GM18520 (cell line): ENCODE data around the gene KSR1.

ENCODE experiments used
- ATAC-seq: cut with Tn5 transposase; IDR thresholded peaks from one replicate; pipeline ENCODE4 v1.9.1; 2021; ENCODE audit not compliant: unreplicated experiment

KSR1 gene

GRCh38 chr17:27532269-27533263 is 76.3 kb downstream of the KSR1 start:
- ATAC-seq, result no peak

DNA sequence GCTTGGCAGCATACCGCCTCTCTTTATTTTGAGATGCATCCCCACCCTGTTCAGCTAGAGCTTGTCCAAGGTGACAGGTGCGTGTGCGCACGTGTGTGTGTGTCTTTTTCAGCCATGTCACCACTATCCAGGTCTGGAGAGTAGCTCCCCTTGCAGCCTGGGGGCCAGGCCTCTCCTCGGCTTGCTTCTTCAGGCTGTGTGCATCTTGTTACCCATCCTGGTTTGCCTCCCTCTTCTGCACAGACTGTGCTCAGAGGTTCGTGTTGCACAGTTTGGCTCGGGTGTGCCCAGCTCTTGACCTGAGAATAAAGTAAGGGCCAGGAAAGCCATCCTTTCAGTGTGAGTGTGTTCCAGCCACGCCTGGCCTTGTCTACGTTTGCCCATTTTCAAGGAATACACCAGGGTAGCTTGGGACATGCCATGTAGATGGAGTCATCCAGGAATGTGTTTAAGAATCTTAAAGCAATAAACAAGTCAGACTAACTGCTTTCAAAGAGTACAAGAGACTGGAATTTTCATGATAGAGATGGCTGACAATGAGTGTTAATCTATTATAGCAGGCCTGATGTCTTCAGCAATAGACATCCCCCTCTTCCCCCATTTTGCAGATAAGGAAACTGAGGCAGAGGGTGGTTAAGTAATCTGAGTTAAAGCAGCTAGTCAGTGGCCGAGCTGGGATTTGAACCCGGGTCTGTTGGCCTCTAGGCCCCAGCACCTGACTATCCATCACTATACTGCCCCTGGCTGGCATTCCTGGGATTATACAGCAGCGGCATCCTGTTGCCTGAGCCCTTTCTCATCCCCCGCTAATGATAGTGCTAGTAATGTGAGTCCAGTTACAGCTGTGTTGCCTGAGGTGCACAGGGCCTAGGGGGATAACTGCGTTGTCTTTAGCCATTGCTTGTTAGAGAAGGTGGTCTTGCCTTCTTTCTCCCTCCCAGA is 77.9 kb downstream of the KSR1 start:
- ATAC-seq, result no peak

- ATAC-seq, result no peak
Observed at GRCh38 chr17:27535178-27535928, 79.1 kb downstream of the KSR1 start.

DNA sequence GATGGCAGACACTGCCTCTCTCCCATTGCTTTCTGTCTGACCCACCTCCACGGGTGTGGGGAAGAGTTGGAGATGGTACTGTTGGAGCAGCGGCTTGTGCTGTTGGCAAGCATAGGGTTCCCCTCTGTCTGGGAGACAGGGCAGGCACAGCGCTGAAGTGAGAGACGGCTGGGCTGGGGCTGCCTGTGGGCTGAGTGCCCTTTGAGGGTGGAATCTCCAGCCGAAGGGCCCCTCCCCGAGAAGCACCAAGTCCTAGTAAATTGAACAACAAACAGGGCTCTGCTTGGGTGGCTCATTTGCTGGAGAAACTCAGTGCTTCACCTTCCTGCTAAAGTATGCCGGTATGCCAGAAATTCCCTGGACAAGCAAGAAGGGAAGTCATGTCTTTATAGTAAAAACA is 79.7 kb downstream of the KSR1 start:
- ATAC-seq, result no peak

- ATAC-seq, result no peak
Observed at GRCh38 chr17:27536781-27537180, 80.5 kb downstream of the KSR1 start.

DNA sequence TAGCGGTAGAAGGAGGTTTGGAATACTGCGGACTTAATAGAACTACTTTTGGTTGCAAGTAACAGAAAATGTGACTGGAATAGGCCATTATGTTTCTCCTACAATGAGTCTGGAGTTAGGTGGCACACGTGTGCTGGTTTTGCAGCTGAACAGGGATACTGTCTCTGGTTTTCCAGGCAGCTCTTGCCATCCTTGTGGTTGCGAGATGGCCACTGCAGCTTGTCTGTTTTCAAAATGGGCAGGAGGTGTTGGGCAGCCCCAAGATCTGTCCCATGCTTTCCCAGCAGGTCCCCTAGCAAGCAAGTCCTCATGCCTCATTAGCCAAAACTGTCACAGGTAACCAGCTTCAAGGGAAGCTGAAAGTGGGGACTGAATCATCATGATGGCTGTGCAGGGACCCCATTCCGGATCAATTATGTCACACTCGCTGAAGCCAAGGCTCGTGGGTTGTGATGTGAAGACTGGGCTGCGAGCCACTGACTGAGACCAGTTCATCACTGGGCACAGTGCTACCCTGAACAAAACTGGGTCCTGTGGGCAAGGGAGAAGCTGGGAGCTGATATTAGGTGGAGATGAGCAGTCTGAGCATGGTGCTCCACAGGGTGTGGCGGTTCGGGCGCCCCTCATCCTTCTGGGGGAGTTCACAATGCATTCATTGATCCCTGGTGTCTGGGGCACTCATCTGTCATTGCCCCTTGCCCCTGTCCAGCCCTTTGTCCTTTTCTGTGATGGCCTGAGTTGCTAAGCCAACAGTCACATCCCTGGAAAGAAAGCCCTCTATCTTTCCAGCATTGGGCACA is 82.1 kb downstream of the KSR1 start:
- no peak for ATAC-seq

DNA sequence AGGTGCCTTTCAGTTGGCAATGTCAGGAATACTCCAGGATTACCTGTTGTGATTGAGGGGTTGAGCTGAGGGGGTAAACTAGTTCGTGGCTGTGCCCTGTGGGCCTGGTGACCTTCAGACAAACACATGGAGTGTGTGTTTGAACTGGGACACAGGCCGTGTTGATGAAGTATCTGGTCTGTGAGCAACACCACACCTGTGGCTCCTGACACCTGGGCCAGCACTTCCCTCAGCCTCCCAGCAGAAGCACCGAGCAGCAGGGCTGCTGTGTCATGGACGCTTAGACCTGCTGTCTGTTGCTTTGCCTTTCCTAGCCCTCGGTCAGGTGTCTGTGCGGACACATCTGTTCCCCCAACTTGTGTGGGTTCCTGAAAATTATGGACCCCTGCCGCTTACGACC is 82.9 kb downstream of the KSR1 start:
- no peak for ATAC-seq

DNA sequence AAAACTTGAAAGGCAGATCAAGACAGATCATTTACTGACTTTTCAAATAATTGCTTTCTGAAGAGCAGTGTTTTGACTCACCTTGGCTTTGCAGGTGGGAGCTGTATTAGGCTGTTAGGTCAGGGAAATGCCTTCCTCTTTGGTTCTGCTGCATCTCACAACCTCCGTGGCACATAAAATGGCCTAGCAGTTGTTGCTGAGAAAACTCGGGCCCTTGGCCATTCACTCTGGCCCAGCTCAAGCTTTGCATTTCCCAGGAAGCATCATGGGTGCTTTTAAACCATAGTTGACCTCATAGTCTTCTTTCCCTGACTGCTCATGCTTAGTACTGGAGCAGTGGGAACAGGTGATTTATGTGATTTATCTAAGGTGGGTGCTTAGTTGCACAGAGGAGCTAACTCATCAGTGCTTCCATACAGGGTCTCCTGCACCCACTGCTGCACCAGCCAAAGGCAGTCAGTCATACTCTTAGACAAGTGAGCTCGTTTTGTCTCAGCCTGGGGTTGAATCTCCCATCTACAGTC is 83.6 kb downstream of the KSR1 start:
- no peak for ATAC-seq

DNA sequence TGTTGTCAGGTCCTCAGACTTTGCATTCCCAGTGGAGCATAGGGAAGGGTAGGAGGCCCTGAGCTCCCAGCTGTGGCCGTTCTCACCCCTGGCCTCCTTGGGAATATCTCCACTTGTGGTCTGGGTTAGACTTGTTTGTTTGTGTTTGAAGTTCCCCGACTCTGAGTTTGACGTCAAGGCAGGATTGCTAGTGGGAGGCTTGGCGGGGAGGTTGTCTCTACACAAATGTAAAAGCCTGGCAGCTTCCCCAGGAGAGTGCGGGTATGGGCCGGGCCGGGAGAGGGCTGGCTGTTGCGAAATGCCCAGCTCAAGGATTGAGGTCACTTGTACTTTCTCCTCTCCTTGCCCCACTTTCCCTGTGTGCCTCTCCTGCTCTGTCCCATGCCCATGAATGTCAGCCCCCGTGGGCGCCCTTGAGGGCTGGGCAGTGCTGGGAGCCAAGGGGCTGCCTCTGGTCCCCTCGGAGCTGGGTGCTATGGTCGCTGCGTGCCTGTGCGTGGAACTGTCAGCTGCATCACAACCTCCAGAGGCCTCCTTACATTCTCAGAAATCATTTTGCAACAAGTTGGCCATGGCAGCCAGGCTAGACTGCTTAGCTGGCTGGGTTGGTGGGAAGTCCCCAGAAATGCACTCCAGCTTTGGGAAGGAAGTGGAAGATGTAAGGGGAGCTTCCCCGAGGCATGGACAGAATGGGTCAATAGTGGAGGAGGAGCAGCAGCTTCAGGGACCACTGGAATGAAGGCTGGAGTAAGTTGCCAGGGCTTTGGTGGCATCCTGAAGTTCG is 84.3 kb downstream of the KSR1 start:
- no peak for ATAC-seq

DNA sequence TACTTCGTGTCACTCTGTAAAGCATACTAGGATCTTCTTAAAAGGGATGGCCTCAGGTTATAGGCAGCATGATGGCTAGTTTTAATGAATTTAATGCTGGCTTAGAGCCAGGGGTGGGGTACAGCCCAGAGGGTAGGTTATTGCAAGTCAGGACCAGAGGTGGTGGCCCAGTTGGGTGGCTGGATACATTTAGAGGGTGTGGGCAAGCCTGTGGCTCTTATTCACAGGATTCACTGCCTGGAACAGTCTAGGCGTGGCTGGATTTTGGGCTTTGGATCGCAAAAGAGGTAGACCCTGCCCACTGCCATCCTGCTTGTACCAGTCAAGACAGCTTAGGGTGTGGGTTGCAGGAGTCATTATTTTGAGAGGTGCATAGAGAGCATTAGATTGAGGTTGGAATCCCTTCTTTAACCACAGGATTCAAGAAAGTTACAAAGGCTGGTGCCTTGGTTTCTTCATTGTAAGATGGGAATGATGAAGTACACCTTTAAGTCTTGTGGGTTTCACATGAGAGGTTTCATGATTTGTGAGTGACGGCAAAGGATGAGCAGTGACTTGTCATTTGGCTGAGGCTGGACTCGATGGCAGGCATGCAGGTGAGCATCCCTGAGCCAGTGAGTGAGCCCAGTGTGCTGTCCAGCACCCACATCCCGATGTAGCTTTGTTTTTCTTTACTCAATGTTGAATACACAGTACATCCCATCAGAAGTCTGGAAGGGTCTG is 85.2 kb downstream of the KSR1 start:
- no peak for ATAC-seq

DNA sequence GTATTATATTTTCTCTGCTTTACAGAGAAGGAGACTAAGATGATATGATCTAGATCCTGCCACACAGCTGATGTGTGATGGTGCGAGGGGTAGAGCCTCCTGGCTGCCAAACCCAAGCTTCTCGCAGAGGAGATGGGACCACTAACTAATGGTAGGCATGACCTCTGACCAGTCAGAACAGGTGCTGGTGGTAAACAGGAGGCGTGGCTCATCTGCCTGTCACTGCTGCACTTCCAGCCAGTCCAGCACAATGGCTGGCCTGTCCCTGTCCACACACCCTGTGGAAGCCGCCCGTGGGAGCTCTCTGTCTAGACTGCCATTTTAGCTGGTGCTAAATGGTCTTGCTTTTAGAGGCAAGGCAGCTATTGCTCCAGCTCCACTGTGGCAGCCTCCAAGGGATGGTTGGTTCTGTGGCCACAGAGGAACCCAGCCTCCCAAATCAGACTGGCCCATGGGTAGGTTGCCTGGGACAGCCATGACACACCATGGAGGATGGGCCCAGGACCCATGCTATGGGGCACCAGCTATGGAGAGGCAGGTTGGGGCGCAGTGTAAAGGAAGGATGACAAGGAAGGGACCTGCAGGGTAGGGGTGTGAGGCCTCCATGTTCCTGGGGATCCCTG is 86.7 kb downstream of the KSR1 start:
- ATAC-seq, result no peak

- ATAC-seq, result no peak
Observed at GRCh38 chr17:27543464-27543856, 87.2 kb downstream of the KSR1 start.

DNA sequence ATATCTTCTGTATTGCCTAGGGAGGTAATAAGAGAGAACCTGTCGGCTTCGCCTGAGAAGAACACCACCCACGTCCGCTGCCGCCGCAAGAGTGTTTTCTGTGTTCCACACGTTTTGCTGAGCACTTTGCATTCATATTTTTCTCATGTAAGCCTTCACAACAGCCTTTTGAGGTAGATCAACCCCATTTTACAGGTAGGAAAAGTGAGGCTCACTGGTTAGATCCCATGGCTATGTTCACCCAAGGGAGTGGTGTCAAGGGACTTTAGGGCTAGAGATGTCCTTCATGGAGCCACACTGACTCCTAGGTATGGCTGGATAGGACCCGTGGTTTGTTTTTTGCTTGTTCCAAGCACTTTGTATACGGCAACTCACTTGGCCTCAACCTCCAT is 87.7 kb downstream of the KSR1 start:
- ATAC-seq, result no peak

GRCh38 chr17:27544350-27545131 is 88.3 kb downstream of the KSR1 start:
- ATAC-seq, result peak; percentile 82

DNA sequence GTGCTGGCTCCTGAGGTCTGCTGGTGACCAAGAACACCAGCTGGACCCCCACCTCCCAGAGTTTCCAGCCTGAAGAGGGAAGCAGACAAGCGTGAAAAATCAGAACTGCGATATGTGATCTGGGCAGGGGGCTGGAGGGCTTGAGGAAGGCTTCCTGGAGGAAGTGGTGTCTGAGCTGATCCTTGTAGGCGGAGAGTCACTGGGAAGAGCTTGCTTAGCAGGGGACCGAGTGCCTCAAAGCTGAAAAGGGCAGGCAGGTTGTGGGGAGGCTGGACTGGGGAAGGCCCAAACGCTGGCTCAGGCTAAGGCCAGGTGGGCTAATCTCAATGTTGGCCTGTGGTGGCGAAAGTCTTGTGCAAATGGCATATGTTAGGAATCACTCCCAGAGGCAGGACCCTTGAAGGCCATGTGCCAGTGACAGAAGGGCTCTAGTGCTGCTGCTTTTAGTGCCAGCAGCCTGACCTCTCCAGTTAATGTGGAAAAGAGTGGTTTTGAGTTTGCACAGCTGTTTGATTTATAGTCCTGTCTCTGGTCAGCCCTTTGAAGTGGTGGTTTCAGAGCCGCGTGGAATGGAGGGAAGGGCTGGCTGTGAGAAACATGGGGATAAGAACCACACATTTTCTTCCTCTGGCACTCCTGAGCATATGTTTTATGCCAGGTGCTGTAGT is 89.4 kb downstream of the KSR1 start:
- ATAC-seq, result no peak

- no peak for ATAC-seq
Observed at GRCh38 chr17:27546624-27547300, 90.5 kb downstream of the KSR1 start.
